ENCODE data around the gene STX4. TPM values are rescaled to one million over a fixed set of nuclear protein-coding genes. Genes with fewer than 3 reads are reported as not detected.

Gene STX4
- total RNA-seq, 4 donors from 2014 or later, result 19.0 to 35.9 (median 25.1) TPM

DNA sequence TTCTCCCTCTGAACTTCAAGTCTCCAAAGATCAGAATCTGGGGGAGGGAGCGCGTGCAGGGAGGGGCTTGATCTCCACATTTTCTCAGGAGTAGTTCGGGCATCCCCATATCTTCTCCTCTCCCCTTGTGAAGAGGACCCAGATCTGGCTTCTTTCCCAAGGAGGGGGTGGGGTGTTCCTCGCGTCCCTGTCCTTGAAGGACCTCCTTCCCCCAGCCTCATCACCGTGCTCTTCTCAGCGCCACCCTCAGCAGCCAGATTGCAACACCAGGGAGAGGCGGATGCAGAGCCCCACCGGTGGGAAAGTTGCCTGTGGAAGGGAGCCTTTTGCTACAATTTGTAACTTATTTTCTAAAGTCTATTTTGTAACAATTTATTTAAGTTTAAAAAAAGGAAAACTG lies 49.7 kb downstream of the STX4 start:
- H3K9me3 ChIP-seq, result no peaks in the 10 kb centered on the region
- DNase-seq, result no peak
- peaks cover 18 to 98% (median 40%) of the 10 kb centered on the region in 3 donors for H3K36me3 ChIP-seq
- TF ChIP-seq CTCF (IDR thresholded peaks at IDR 0.05), result no peak
- no peak for TF ChIP-seq POLR2A (IDR thresholded peaks at IDR 0.05)
- intact Hi-C loops (cut with DNase I), result no loop called here
- H3K27me3 ChIP-seq, result no peaks in the 10 kb centered on the region
- WGBS, 2 donors, result 59 to 71% methylated on average over 4 of the region's 9 CpGs
- H3K4me3 ChIP-seq, result no peak overlapping the region
- H3K4me1 ChIP-seq, result peaks cover 0 to 16% (median 2%) of the 10 kb centered on the region in 3 donors
- no peak overlapping the region for H3K27ac ChIP-seq

- TF ChIP-seq POLR2A (IDR thresholded peaks at IDR 0.05) (no peak), CTCF (IDR thresholded peaks at IDR 0.05) (no peak)
- WGBS, 2 donors, result 40 to 82% methylated on average over 2 of the region's 5 CpGs
- Histone ChIP-seq H3K4me3 (no peak overlapping the region), H3K27me3 (no peaks in the 10 kb centered on the region), H3K4me1 (peaks cover 0 to 16% (median 2%) of the 10 kb centered on the region in 3 donors), H3K27ac (no peak overlapping the region), H3K36me3 (peaks cover 14 to 97% (median 37%) of the 10 kb centered on the region in 3 donors), H3K9me3 (no peaks in the 10 kb centered on the region)
- intact Hi-C loops (cut with DNase I), result no loop called here
- DNase-seq, result no peak
These were observed 50.2 kb downstream of the STX4 start for GRCh38 chr16:31083556-31083955.

- intact Hi-C loops (cut with DNase I), result no loop called here
These were observed 50.6 kb downstream of the STX4 start for GRCh38 chr16:31083981-31084380.

DNA sequence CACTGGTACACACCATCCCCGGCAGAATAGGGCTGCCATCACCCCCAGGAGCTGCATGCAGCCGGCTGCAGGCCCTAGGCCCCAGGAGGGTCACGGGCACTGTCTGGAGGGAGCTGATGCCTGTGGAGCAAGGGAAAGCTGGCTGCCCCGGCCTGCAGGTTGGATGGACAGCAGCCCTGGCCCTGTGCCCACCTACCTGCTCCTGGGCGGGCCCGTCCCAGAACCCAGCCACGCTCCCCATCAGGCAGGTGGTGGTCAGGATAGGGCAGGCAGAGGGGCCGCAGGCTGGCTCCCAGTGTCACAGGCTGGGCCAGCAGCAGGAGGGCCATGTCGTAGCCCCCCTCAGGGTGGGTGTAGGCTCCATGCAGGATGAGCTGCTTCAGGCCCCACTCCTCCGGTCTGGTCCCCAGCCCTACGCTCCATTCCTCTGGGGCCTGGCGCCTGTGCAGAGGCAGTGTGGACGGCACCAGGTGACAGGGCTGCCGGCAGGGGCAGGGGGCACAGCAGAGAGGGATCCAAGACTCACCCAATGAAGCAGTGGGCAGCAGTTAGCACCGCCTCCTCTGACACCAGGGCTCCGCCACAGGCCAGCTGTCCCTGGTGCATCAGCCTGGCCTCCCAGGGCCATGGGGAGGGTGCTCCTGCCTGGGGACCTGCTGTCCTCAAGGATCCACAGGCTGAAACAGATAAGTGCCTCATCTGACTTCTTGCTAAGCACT lies 51.4 kb downstream of the STX4 start:
- Histone ChIP-seq H3K9me3 (no peaks in the 10 kb centered on the region), H3K27ac (no peak overlapping the region), H3K4me1 (peaks cover 0 to 16% (median 2%) of the 10 kb centered on the region in 3 donors), H3K36me3 (peaks cover 8 to 97% (median 25%) of the 10 kb centered on the region in 3 donors), H3K4me3 (no peak overlapping the region), H3K27me3 (no peaks in the 10 kb centered on the region)
- 100% methylated on average over 2 of the region's 16 CpGs; no CpG with 5 or more reads in 1 of the 2 donors for WGBS, 2 donors
- intact Hi-C loops (cut with DNase I), result no loop called here
- DNase-seq, result no peak
- TF ChIP-seq CTCF (IDR thresholded peaks at IDR 0.05) (no peak), POLR2A (IDR thresholded peaks at IDR 0.05) (no peak)

More at GRCh38 chr16:31083981-31084380, 50.6 kb downstream of the STX4 start:
- H3K9me3 ChIP-seq, result no peaks in the 10 kb centered on the region
- no peaks in the 10 kb centered on the region for H3K27me3 ChIP-seq
- DNase-seq, result no peak
- peaks cover 0 to 16% (median 2%) of the 10 kb centered on the region in 3 donors for H3K4me1 ChIP-seq
- H3K36me3 ChIP-seq, result peaks cover 9 to 97% (median 32%) of the 10 kb centered on the region in 3 donors
- H3K4me3 ChIP-seq, result no peak overlapping the region
- WGBS, 2 donors, result 81 to 94% methylated on average over 5 to 11 of the region's 13 CpGs
- no peak for TF ChIP-seq POLR2A (IDR thresholded peaks at IDR 0.05)
- no peak for TF ChIP-seq CTCF (IDR thresholded peaks at IDR 0.05)
- no peak overlapping the region for H3K27ac ChIP-seq

DNA sequence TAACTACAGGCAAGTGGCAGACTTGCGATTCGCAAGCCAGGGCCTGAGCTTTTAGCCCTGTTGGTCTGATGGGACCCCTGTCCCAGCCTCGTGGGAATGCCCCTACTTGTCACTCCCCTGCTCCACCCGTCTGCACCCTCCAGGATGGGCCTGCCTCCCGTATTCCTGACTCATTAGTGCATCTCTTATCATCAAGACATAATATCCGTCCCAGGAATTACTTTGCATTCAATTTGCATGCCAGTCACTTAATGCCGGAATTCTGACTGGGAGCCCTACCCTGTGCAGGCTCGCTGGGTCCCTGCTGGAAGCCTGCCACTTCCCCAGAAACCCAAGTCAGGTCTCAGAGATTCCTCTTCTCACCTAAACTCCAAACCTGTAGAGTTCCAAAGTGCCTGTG lies 52.1 kb downstream of the STX4 start:
- 38 to 66% methylated on average over 8 of the region's 8 CpGs for WGBS, 2 donors
- intact Hi-C loops (cut with DNase I), result no loop called here
- Histone ChIP-seq H3K27me3 (no peaks in the 10 kb centered on the region), H3K4me1 (peaks cover 0 to 16% (median 2%) of the 10 kb centered on the region in 3 donors), H3K27ac (no peak overlapping the region), H3K9me3 (no peaks in the 10 kb centered on the region), H3K4me3 (no peak overlapping the region), H3K36me3 (peaks cover 5 to 96% (median 21%) of the 10 kb centered on the region in 3 donors)
- TF ChIP-seq POLR2A (IDR thresholded peaks at IDR 0.05) (no peak), CTCF (IDR thresholded peaks at IDR 0.05) (no peak)
- no peak for DNase-seq

All from esophagus squamous epithelium (tissue), 5 donors.